GM23248 (cell line): ENCODE measurements around the gene SEMA6A.

ENCODE experiments used
- EZH2 ChIP-seq: fragments of 200-600 bp; sonication (generic); IDR thresholded peaks from 2 replicates; pipeline ENCODE4 v1.6.1; 2018; ENCODE audit warnings: antibody characterized with exemption, mild to moderate bottlenecking; ENCODE audit not compliant: insufficient read depth, poor library complexity, severe bottlenecking
- EZH2phosphoT487 ChIP-seq: fragments of 200-600 bp; sonication (generic); IDR thresholded peaks from 2 replicates; pipeline ENCODE4 v1.6.1; 2018; ENCODE audit warnings: antibody characterized with exemption, moderate library complexity, mild to moderate bottlenecking, low read depth; ENCODE audit not compliant: insufficient read depth

DNA sequence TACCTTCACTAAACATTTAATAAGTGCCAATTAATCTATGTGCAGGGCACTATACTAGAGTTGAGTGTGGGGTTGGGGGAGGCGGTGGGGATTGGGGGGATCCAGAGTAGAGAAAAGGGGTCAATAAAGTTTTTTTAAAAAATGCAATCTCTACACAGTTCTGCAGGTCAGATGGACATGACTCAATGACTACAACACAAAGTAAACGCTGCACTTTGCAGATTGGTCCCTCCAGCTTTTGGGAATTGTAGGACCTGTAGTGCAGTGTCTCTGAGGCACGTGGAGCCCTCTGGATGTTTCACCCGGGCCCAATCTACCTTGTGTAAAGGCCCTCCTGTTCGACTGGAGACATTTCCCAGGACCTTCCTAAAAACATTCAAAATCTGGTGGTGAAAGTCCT is 43.5 kb downstream of the SEMA6A start:
- TF ChIP-seq EZH2 (no peak), EZH2phosphoT487 (no peak)
